NCI-H2171 treated with DMSO at 0.1 percent for 48 hours (cell line): ENCODE results near the gene UNC13D.

Source experiments
- DNase-seq: peaks from one replicate; lab custom pipeline; 2025; lab: John Stamatoyannopoulos, UW

Gene UNC13D

GRCh38 chr17:75834279-75834920 lies 9.8 kb downstream of the UNC13D start:
- DNase-seq = no peak

- DNase-seq = no peak
Measured at GRCh38 chr17:75832652-75833400, 11.4 kb downstream of the UNC13D start.

- no peak for DNase-seq
Measured at GRCh38 chr17:75832164-75832651, 12.0 kb downstream of the UNC13D start.

- DNase-seq = no peak
Measured at GRCh38 chr17:75831032-75831571, 13.1 kb downstream of the UNC13D start.

- DNase-seq = no peak
Measured at GRCh38 chr17:75830164-75831031, 13.8 kb downstream of the UNC13D start.

GRCh38 chr17:75829747-75830146 lies 14.5 kb downstream of the UNC13D start:
- DNase-seq = no peak

- no peak for DNase-seq
Measured at GRCh38 chr17:75828741-75829140, 15.5 kb downstream of the UNC13D start.

- DNase-seq = peak; percentile 69
Measured at GRCh38 chr17:75828076-75828400, 16.2 kb downstream of the UNC13D start.

GRCh38 chr17:75827308-75828075 lies 16.7 kb downstream of the UNC13D start:
- peak; percentile 85 for DNase-seq

GRCh38 chr17:75826561-75827307 lies 17.5 kb downstream of the UNC13D start:
- no peak for DNase-seq

- no peak for DNase-seq
Measured at GRCh38 chr17:75825748-75826370, 18.3 kb downstream of the UNC13D start.

- no peak for DNase-seq
Measured at GRCh38 chr17:75825149-75825552, 19.1 kb downstream of the UNC13D start.

GRCh38 chr17:75824666-75825065 lies 19.5 kb downstream of the UNC13D start:
- no peak for DNase-seq

GRCh38 chr17:75824050-75824552 lies 20.1 kb downstream of the UNC13D start:
- DNase-seq = no peak

GRCh38 chr17:75823257-75824041 lies 20.8 kb downstream of the UNC13D start:
- no peak for DNase-seq

GRCh38 chr17:75822800-75823166 lies 21.4 kb downstream of the UNC13D start:
- DNase-seq = no peak

GRCh38 chr17:75822119-75822799 lies 21.9 kb downstream of the UNC13D start:
- peak; percentile 51 for DNase-seq

- DNase-seq = no peak
Measured at GRCh38 chr17:75821552-75821951, 22.7 kb downstream of the UNC13D start.
